Sigmoid colon (tissue), 4 donors: ENCODE results near the gene AVPI1.

ENCODE experiments used
- POLR2A ChIP-seq, 2 donors: fragments of 450-650 bp; IDR thresholded peaks; one replicate each; pipeline ENCODE4 v1.6.1; 2016; ENCODE audit warnings: antibody characterized with exemption in 2 of 2, mild to moderate bottlenecking in 2 of 2, moderate library complexity in 2 of 2
- POLR2AphosphoS5 ChIP-seq, 4 donors: sonication (generic); formaldehyde crosslinking; IDR thresholded peaks; one replicate each; pipeline ENCODE4 v1.6.1; 2017; ENCODE audit warnings: antibody characterized with exemption in 4 of 4
- TF ChIP-seq, protein P1 (sequence below), 4 experiments: fragments of 450-650 bp in 3 of 4; fragments of 200-600 bp in 1 of 4; IDR thresholded peaks; one replicate each; pipeline ENCODE4 v1.5.1; 2016 to 2019; ENCODE audit warnings: antibody characterized with exemption in 4 of 4, mild to moderate bottlenecking in 3 of 4, moderate library complexity in 2 of 4

DNA sequence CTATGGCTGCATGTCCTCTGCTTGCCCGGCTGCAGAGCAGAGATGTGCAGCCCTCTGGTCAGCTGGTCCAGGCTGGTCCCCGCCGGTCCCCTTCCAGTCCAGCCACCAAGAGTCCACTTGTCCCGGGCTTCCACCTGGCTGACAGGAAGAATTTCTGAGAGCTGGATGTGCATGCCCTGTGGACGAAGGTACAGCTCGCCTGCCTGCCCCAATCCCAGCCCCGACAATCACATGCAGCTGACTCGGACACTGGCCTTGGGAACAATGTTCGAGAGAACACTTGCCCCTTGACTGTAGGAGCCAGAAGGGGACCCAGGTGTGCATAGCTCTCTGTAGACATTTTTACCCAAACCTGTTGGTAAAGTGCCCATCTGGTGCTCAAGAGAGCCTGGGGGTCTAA is 11.8 kb downstream of the AVPI1 start:
- TF ChIP-seq POLR2AphosphoS5 (IDR thresholded peaks at IDR 0.05) (no peak), POLR2A (IDR thresholded peaks at IDR 0.05) (no peak)
- TF ChIP-seq, protein P1, sequence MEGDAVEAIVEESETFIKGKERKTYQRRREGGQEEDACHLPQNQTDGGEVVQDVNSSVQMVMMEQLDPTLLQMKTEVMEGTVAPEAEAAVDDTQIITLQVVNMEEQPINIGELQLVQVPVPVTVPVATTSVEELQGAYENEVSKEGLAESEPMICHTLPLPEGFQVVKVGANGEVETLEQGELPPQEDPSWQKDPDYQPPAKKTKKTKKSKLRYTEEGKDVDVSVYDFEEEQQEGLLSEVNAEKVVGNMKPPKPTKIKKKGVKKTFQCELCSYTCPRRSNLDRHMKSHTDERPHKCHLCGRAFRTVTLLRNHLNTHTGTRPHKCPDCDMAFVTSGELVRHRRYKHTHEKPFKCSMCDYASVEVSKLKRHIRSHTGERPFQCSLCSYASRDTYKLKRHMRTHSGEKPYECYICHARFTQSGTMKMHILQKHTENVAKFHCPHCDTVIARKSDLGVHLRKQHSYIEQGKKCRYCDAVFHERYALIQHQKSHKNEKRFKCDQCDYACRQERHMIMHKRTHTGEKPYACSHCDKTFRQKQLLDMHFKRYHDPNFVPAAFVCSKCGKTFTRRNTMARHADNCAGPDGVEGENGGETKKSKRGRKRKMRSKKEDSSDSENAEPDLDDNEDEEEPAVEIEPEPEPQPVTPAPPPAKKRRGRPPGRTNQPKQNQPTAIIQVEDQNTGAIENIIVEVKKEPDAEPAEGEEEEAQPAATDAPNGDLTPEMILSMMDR (IDR thresholded peaks at IDR 0.05): no peak
